PC-3 (cell line): ENCODE results near the gene MLPH.

Experiments
- CTCF ChIP-seq: fragments of 300-600 bp; sonication (generic); conservative IDR thresholded peaks from 2 replicates; pipeline ENCODE4 v1.5.1; 2017; ENCODE audit warnings: antibody characterized with exemption, low read depth, mild to moderate bottlenecking, low read length
- EZH2 ChIP-seq: fragments of 300-600 bp; sonication (generic); IDR thresholded peaks from one replicate; pipeline ENCODE4 v1.6.1; 2017; ENCODE audit warnings: antibody characterized with exemption, mild to moderate bottlenecking, low read length; ENCODE audit not compliant: unreplicated experiment

GRCh38 chr2:237471438-237472186 lies 15.4 kb upstream of the MLPH start:
- TF ChIP-seq CTCF: peak; percentile 88
- no peak for TF ChIP-seq EZH2
